GM21526 (cell line): ENCODE measurements around the gene ANKRD44.

Source experiments
- ATAC-seq: cut with Tn5 transposase; IDR thresholded peaks from one replicate; pipeline ENCODE4 v1.9.1; 2021; ENCODE audit warnings: moderate library complexity; ENCODE audit not compliant: unreplicated experiment, low FRiP score

ANKRD44 gene

GRCh38 chr2:197096649-197097048, 213.9 kb downstream of the ANKRD44 start:
- no peak for ATAC-seq

DNA sequence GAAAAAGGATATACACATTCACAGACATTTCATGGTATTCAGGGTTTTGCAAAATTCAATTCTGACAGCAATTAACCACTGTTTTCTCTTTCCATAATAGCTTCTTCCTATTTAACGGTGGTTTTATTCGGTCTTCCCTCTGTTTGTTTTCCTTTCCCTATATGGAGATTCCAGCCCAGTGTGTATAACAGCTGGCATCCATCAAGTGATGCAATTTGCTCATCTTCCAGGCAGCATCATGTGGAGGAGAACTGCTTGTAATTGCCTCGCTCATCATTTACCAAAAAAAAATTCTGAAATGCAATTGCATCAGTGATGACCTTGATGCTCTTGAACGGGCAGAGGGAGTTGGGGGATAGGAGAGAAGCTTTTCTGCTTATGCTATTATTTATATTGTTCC, 218.1 kb downstream of the ANKRD44 start:
- ATAC-seq = no peak

GRCh38 chr2:197090742-197091367, 219.7 kb downstream of the ANKRD44 start:
- no peak for ATAC-seq

DNA sequence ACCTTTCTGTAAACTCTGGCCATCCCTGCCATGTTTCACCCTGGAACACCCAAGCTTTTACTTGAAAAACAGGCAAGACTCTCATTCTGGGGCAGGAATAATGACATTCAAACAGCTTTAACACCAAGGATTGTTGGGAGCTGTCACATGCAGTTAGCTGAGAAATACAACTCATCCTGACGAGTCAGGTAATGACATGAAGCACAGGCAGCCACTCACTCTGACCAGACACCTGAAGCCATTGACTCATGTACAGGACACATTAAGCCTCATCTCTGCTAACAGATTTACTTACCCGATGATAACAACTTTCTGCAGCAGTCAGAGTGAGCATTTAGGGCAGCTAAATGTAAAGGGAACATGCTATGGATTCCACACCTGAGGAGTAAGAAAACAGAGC, 220.9 kb downstream of the ANKRD44 start:
- no peak for ATAC-seq

DNA sequence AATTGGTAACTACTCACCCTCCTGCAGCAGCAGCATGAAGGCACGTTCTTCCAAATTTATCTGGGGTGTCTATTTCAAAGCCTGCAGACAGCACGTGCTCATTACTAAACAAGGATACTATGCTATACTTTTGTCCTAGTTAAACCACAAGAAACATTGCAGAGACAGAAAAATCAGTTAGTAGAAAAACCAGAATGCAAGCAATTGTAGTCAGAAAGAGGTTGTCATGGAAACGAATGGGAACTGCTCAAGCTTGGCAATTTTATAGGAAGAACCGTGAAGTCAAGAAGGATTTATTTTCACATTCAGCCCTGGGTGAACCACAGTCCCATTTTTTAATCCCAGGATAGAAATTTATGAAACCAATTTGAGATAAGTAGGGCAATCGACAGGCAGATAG, 221.9 kb downstream of the ANKRD44 start:
- ATAC-seq = no peak

GRCh38 chr2:197086500-197086899, 224.1 kb downstream of the ANKRD44 start:
- ATAC-seq = no peak

DNA sequence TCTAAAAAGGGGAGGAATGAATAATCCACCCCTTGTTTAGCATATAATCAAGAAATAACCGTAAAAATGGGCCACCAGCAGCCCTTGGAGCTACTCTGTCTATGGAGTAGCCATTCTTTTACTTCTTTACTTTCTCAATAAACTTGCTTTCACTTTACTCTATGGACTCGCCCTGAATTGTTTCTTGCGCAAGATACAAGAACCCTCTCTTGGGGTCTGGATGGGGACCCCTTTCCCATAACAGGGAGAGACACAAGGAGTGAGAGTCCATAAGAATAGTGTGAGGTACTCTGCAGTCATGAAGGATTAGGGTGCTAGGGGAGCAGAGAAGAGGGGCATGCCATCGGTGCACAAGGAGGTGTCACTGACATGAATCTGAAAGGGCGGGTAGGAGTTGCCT, 224.9 kb downstream of the ANKRD44 start:
- ATAC-seq = no peak

GRCh38 chr2:197081294-197081693, 229.3 kb downstream of the ANKRD44 start:
- ATAC-seq = no peak

DNA sequence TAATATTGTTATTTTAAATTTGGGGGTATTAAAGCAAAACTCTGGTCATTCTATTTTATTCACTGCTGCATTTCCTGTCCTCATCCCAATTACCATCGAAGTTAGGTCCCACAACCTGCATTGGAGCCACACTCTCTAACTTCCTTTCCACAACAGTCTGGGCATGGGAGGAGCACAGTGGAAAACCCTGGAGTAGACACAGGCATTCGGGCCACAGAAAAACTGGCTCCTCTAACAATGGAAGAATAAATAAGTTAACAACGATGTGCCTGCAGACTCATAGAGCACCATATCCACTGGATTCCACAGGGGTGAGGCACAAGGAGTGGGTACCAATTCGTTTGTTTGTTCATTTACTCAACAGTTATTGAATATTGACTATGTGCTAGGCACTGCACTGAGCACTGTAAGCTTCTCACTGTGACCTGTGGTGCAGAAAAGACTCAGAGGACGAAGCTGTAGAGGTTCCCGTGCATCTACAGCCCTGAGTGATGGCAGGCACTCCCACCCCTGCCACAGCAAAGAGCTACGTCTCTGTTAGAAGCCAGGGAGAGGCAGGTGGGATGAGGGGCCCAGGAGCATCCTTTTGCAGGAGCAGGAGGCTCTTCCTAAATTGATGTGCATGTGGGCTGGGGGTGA, 229.9 kb downstream of the ANKRD44 start:
- ATAC-seq = no peak

DNA sequence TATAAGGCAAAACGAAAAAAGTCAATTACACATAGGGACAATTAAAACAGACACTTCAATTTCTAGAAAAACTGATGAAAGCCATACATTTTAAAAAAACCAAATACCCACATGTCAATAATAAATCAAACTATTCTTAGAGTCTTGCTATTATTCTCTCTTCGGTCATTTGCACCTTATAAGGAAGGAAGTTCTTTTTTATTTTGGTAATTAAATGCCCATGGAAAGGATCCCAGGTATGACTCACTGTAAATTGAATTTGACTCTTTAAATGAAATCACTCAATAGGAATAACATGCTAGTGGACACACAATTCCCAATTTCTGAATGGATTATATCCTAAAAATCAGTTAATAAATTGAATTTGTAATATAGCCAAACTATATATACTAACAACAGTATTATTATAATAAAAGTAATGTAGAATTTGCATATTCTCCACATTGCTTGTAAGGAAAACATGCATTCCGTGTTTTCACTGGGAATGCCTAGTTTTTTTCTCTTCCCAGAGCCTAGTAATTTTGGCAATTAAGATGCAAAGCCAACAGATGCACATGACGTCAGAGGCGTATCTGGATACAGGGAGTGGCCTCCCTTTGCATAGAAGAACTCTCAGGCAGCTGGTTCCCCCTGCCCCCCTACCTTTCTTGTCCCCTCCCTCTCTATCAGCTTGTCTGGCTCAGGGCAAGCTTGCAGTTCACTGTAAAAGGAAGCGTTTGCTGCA, 230.6 kb downstream of the ANKRD44 start:
- no peak for ATAC-seq

DNA sequence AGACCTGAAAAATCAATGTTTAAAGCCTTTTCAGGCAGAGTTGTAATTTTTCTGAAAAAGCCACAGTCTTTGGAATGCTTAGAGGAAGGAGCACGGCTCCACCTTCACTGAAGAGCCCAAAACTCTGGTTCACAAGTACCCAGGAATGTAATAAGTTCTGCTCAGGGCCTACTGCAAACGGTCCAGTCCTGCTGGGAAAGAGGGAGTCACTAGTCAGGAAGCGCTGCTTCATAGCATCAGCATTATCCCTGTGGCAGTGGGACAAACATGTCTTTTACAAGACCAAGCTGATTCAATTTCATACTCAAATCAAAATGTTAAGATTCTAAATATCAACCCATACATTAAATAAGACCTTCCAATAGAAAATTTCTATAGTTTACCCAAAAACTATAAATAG, 231.2 kb downstream of the ANKRD44 start:
- no peak for ATAC-seq

GRCh38 chr2:197078535-197078934, 232.0 kb downstream of the ANKRD44 start:
- no peak for ATAC-seq

DNA sequence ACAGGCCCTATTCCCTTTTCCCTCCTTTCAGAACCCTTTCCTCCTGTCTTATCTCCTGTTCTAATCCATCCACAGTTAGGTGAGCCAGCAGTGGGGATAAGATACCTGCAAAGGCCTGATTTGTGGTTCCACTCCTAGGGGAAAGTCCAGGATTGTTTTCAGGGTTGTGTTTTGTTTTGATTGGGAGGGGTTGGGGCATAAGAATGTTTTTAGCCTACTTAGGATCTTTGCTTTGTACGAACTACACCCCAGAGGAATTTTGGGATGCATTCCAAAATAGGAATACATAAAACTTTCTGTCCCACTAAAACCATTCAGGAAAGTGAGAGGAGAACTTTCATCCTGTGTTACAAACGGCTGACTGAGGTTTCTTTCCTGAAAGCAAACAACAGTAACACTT, 233.2 kb downstream of the ANKRD44 start:
- no peak for ATAC-seq

GRCh38 chr2:197076652-197077051, 233.9 kb downstream of the ANKRD44 start:
- no peak for ATAC-seq

- no peak for ATAC-seq
These were observed 234.7 kb downstream of the ANKRD44 start for GRCh38 chr2:197075754-197076337.

GRCh38 chr2:197075281-197075680, 235.3 kb downstream of the ANKRD44 start:
- no peak for ATAC-seq

- no peak for ATAC-seq
These were observed 236.7 kb downstream of the ANKRD44 start for GRCh38 chr2:197073701-197074433.

DNA sequence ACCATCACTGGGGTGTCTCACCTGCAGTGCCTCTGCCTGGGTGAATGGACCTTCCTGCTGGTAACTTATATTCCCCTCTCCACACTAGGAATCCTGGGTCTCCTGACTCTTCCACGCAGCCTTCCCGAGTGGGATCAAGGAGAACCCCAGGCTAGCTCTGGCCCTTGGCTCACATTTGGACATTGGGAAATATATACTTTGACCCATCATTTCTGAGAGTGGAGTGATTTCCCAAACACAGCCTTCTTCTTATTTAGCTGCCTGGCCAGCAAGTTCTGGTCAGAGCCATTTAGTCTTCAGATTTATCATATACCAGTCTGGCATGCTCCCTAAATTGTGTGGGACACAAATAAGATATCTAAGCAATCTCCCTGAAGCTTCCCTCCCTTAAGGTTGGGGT, 237.3 kb downstream of the ANKRD44 start:
- no peak for ATAC-seq

GRCh38 chr2:197072533-197072932, 238.0 kb downstream of the ANKRD44 start:
- no peak for ATAC-seq

DNA sequence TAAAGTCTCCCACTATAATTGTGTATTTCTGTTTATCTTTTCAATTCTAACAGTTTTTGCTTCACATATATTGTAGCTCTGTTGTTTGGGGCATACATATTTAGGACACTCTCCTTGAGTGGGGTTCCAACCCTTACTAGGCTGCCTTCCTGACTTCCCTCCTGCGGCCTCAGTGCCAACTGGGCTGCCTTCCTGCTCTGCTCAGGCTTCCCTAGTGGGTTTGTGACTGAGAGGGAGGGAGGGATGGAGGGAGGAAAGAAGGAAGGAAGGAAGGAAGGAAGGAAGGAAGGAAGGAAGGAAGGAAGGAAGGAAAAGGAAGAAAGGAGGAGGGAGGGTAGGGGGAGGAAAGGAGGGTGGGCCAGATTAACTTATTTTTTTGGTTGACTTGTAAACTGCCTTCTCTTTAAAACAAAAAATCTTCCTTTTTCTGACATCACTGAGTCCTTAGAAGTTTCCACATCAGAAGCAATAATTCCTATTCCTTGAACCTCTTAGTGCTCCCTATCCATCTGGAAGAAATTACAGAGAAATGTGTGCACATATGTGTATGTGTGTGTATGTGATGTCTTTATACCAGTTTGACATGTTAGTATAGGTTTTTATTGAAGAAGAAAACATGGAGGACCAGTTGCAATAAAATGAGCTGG, 238.7 kb downstream of the ANKRD44 start:
- ATAC-seq = no peak
